Measurements from ENCODE around the gene CD200.

DNA sequence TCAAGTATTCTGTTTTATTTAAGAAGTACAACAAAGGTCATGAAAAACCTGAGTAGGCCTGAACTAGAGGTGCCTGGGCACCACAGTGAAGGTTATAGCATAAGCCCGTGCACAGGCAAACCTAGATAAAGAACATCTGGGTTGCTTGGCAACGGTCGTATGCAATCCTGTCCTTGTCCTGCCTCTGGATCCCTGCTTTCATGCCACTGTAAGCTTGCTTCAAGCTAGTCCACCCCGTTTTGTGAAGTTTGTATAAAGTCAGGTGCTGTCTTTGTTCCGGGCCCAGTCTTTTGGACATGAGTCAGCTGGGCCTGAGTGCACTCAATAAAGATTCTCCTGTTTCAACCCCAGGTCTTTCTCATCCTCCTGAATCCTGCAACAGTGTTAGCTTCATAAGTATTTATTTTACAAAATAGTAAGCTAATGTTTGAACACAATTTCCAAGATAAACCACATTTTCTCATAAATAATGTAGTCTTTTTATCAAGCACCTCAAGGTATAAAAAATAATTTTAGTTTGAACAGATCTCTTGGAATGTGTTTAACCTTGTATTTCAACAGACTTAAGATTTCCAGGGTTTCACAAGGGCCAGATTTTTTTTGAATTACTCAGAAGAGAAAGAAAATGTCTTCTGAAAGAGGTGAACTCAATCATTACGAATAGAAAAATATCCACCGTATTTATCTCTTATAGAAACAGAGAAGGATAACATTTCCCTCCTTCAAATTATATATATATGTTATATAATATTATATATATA lies 24.6 kb upstream of the CD200 start:
- TF ChIP-seq, protein P1, sequence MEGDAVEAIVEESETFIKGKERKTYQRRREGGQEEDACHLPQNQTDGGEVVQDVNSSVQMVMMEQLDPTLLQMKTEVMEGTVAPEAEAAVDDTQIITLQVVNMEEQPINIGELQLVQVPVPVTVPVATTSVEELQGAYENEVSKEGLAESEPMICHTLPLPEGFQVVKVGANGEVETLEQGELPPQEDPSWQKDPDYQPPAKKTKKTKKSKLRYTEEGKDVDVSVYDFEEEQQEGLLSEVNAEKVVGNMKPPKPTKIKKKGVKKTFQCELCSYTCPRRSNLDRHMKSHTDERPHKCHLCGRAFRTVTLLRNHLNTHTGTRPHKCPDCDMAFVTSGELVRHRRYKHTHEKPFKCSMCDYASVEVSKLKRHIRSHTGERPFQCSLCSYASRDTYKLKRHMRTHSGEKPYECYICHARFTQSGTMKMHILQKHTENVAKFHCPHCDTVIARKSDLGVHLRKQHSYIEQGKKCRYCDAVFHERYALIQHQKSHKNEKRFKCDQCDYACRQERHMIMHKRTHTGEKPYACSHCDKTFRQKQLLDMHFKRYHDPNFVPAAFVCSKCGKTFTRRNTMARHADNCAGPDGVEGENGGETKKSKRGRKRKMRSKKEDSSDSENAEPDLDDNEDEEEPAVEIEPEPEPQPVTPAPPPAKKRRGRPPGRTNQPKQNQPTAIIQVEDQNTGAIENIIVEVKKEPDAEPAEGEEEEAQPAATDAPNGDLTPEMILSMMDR (IDR thresholded peaks at IDR 0.05; ENCODE audit: insufficient read depth, low read length), result no peak
- TF ChIP-seq SPI1 (IDR thresholded peaks at IDR 0.05; ENCODE audit: borderline replicate concordance, low read depth), result no peak

Measured in HL-60 (cell line).